AG04449 (cell line): ENCODE data around the gene CLOCK.

Experiments used
- CTCF ChIA-PET: fragments of 350-600 bp; formaldehyde crosslinking; extraction: SDS; loops from one replicate; lab custom pipeline; 2021; ENCODE audit warnings: antibody characterized with exemption; lab: Yijun Ruan, JAX
- POLR2A ChIA-PET: fragments of 400-600, 350-600 bp; formaldehyde crosslinking; extraction: SDS; loops from one replicate; lab custom pipeline; 2020; ENCODE audit warnings: antibody characterized with exemption, inconsistent platforms; lab: Yijun Ruan, JAX
- DNase-seq: peaks from one replicate; pipeline ENCODE4 v3.0.0-alpha.2; 2010; ENCODE audit warnings: low read depth, low spot score
- H3K4me3 ChIP-seq: 2 replicates; pipeline ENCODE4 v1.5.1; 2011; ENCODE audit warnings: low read depth, mild to moderate bottlenecking, control low read depth, low read length
- TF ChIP-seq, protein P1 (sequence below): IDR thresholded peaks from one replicate; pipeline ENCODE4 v1.5.1; 2011; ENCODE audit warnings: mild to moderate bottlenecking, moderate library complexity, low read length, control low read depth, inconsistent platforms; ENCODE audit not compliant: insufficient read depth; ENCODE audit errors: missing control alignments

CLOCK gene

GRCh38 chr4:55445921-55446577, 100.7 kb downstream of the CLOCK start:
- DNase-seq = peak; percentile 70
- TF ChIP-seq, protein P1, sequence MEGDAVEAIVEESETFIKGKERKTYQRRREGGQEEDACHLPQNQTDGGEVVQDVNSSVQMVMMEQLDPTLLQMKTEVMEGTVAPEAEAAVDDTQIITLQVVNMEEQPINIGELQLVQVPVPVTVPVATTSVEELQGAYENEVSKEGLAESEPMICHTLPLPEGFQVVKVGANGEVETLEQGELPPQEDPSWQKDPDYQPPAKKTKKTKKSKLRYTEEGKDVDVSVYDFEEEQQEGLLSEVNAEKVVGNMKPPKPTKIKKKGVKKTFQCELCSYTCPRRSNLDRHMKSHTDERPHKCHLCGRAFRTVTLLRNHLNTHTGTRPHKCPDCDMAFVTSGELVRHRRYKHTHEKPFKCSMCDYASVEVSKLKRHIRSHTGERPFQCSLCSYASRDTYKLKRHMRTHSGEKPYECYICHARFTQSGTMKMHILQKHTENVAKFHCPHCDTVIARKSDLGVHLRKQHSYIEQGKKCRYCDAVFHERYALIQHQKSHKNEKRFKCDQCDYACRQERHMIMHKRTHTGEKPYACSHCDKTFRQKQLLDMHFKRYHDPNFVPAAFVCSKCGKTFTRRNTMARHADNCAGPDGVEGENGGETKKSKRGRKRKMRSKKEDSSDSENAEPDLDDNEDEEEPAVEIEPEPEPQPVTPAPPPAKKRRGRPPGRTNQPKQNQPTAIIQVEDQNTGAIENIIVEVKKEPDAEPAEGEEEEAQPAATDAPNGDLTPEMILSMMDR = no peak
- no peak overlapping the region for H3K4me3 ChIP-seq
- ChIA-PET POLR2A (interaction anchor here (0.6 to 2.6 kb wide), 7 partner anchors 9 to 103 kb away, joined by 3 to 17 read pairs (median 4); partner anchors contain the start of genes CLOCK and TMEM165), CTCF (interaction anchor here (0.8 to 5.8 kb wide), 20 partner anchors 8 to 421 kb away, joined by 3 to 28 read pairs (median 5); partner anchors contain the start of gene SRD5A3)

DNA sequence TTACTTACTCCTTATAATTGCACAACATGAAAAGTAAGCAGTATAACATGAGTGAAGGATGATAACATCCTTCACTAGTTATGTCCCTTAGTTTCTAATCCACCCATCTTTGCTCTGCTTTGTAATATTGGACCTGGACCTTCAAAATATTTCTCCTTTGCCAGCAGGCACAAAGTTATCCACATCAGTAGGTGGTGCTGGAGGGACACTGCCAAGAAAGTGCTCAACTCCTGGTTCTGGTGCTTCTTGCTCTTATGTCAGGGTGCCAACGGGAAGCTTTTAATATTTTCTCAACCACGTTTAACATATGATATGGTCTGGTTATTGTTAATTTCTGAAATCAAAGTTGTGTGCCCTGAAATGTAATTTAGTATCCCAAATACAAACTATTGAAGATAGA, 101.9 kb downstream of the CLOCK start:
- ChIA-PET POLR2A (interaction anchor here (1.7 to 2.6 kb wide), 2 partner anchors 101 to 105 kb away, joined by 5 to 17 read pairs; partner anchors contain the start of gene CLOCK), CTCF (interaction anchor here (0.7 to 5.8 kb wide), 17 partner anchors 9 to 422 kb away, joined by 3 to 28 read pairs (median 6); partner anchors contain the start of genes CLOCK and SRD5A3)
- no peak for DNase-seq
- H3K4me3 ChIP-seq = no peak overlapping the region
- TF ChIP-seq, protein P1 = peak; percentile 49

- POLR2A ChIA-PET = no interaction called here
- CTCF ChIA-PET = interaction anchor here (2.1 to 5.8 kb wide), 2 partner anchors 10 to 112 kb away, joined by 10 to 27 read pairs; no protein-coding TSS in a partner anchor
- TF ChIP-seq, protein P1 = no peak
- DNase-seq = no peak
- H3K4me3 ChIP-seq = no peak overlapping the region
Measured at GRCh38 chr4:55442541-55442940, 104.2 kb downstream of the CLOCK start.

GRCh38 chr4:55440786-55441185, 105.9 kb downstream of the CLOCK start:
- ChIA-PET CTCF (no interaction called here), POLR2A (no interaction called here)
- TF ChIP-seq, protein P1 = no peak
- no peak for DNase-seq
- H3K4me3 ChIP-seq = no peak overlapping the region

DNA sequence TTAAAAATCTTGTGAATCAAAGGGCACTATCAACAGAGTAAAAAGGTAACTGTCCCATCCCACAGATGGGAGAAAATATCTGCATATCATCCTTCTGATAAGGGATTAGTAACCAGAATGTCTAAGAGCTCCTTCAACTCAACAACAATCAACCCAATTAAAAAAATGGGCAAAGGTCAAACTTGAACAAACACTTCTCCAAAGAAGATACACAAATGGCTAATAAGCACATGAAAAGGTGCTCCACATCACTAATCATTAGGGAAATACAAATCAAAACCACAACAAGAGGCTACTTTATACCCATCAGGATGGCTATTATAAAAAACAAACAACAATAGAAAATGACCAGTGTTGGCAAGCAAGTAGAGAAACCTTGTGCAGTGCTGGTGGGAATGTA, 107.7 kb downstream of the CLOCK start:
- POLR2A ChIA-PET = no interaction called here
- CTCF ChIA-PET = interaction anchor here (1.3 to 3.3 kb wide), 2 partner anchors 93 to 116 kb away, joined by 4 to 17 read pairs; partner anchors contain the start of gene SRD5A3
- TF ChIP-seq, protein P1 = no peak
- no peak overlapping the region for H3K4me3 ChIP-seq
- DNase-seq = no peak

DNA sequence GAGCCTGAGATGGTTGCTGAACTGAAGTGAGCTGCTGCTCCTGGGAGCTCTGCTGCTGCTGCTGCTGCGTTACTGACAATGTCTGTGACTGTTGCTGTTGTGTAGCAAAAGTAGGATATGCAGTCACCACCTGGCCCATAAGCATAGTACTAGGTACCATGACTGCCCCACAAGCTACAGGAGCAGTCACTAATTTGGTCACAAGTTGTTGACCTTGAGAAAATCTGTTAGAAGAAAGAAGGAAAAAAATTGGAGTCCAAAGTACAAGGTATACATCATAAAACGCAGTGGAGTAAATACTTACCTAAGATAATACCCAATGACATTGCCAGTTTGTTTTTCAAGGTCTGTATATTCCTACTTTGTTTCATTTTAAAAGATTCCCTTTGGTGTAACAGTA, 108.4 kb downstream of the CLOCK start:
- no peak for DNase-seq
- CTCF ChIA-PET = interaction anchor here (1.1 to 3.3 kb wide), 4 partner anchors 8 to 116 kb away, joined by 3 to 17 read pairs (median 6); partner anchors contain the start of genes CLOCK and SRD5A3
- POLR2A ChIA-PET = interaction anchor here (1.4 kb wide), 1 partner anchor 107 kb away, joined by 4 read pairs; no protein-coding TSS in a partner anchor
- TF ChIP-seq, protein P1 = no peak
- H3K4me3 ChIP-seq = no peak overlapping the region
